GM12864 (cell line): ENCODE results near the gene LEMD1.

Experiments used
- DNase-seq: peaks from one replicate; pipeline ENCODE4 v3.0.0-alpha.2; 2011; ENCODE audit warnings: low read depth
- H3K4me3 ChIP-seq: 2 replicates; pipeline ENCODE4 v1.5.1; 2011; ENCODE audit warnings: mild to moderate bottlenecking, low read depth, low read length, control low read depth
- CTCF ChIP-seq: IDR thresholded peaks from 2 replicates; pipeline ENCODE4 v1.5.1; 2011; ENCODE audit warnings: low read depth, mild to moderate bottlenecking, moderate library complexity, low read length, control low read depth, inconsistent platforms; ENCODE audit errors: missing control alignments

The LEMD1 gene

GRCh38 chr1:205451202-205451601 lies 29.3 kb upstream of the LEMD1 start:
- no peak overlapping the region for H3K4me3 ChIP-seq
- no peak for DNase-seq
- TF ChIP-seq CTCF, result no peak

GRCh38 chr1:205450448-205450847 lies 28.6 kb upstream of the LEMD1 start:
- DNase-seq, result no peak
- TF ChIP-seq CTCF, result no peak
- no peak overlapping the region for H3K4me3 ChIP-seq

GRCh38 chr1:205449750-205450443 lies 28.0 kb upstream of the LEMD1 start:
- no peak for DNase-seq
- TF ChIP-seq CTCF, result no peak
- no peak overlapping the region for H3K4me3 ChIP-seq

GRCh38 chr1:205449254-205449749 lies 27.4 kb upstream of the LEMD1 start:
- H3K4me3 ChIP-seq, result no peak overlapping the region
- TF ChIP-seq CTCF, result no peak

GRCh38 chr1:205448540-205449253 lies 26.8 kb upstream of the LEMD1 start:
- no peak for TF ChIP-seq CTCF
- no peak for DNase-seq
- no peak overlapping the region for H3K4me3 ChIP-seq

More at GRCh38 chr1:205449254-205449749, 27.4 kb upstream of the LEMD1 start:
- DNase-seq, result no peak

- H3K4me3 ChIP-seq, result no peak overlapping the region
- DNase-seq, result no peak
- TF ChIP-seq CTCF, result no peak
These were observed 25.8 kb upstream of the LEMD1 start for GRCh38 chr1:205447457-205448341.
